ENCODE measurements around the gene TSHZ3. TPM values are rescaled to one million over a fixed set of nuclear protein-coding genes. Genes with fewer than 3 reads are reported as not detected.

TSHZ3 gene
- total and polyA plus RNA-seq, 2 donors = 0.28 to 1.1 TPM

DNA sequence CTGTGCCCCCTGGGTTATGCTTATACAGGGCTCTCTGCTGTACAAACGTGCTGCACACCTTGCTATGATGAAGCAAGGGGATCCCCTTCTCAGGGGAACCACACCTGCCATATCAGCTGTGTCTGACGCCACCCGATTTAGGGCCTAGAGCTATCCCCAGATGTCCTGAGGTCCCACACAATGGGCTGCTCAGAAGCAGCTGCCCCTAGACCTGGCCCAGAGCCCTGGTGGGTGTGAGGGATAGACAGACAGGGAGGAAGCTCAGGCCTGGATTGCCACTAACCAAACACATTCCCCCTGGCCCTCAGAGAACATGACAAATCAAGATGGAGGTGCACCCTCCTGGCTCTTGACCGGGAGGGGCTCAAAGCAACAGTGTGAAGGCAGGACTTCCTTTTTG lies 59.3 kb downstream of the TSHZ3 start:
- no peak for DNase-seq (ENCODE audit: low read depth in 6 of 9, low spot score in 9 of 9)
- Histone ChIP-seq H3K4me3 (ENCODE audit: low read length in 2 of 2) (no peak overlapping the region), H3K36me3 (ENCODE audit: control insufficient read depth in 2 of 2, insufficient read depth in 2 of 2, low read length in 1 of 2) (no peaks in the 10 kb centered on the region), H3K27me3 (ENCODE audit: control insufficient read depth in 2 of 2, insufficient read depth in 1 of 2, low read length in 1 of 2) (no peaks in the 10 kb centered on the region), H3K27ac (ENCODE audit: low read depth in 1 of 2, low read length in 1 of 2) (no peak overlapping the region), H3K4me1 (ENCODE audit: control insufficient read depth in 2 of 2, insufficient read depth in 2 of 2, low read length in 2 of 2) (no peaks in the 10 kb centered on the region), H3K9me3 (ENCODE audit: control insufficient read depth in 2 of 2, insufficient read depth in 1 of 2, low read length in 1 of 2) (no peaks in the 10 kb centered on the region)
- WGBS = 94% methylated on average over 4 of the region's 4 CpGs

DNA sequence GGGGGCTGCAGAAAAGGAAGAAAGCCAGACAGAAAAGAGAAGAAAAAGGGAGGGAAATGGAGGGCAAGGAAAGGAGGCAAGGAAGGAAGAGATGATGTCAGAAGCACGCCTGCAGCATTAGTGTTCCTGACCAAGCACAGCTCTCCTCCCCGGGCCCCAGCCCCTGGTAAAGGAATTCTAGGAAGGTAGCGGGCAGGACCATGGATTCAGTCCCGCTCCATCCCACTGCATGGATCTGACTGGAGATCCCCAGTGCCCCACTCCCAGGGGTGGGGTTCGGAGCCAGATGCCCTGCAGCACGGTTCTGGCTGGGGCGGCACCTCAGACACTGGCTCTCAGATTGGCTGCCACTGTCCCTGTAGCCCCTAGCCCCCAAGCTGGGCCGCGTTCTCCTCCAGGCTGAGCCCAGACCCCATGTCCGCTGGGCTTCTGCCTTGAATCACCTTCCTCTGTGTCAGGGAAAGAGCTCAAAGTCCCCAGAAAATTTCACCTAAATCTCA lies 59.8 kb downstream of the TSHZ3 start:
- DNase-seq (ENCODE audit: low read depth in 6 of 9, low spot score in 9 of 9) = no peak
- Histone ChIP-seq H3K4me1 (ENCODE audit: control insufficient read depth in 2 of 2, insufficient read depth in 2 of 2, low read length in 2 of 2) (no peaks in the 10 kb centered on the region), H3K4me3 (ENCODE audit: low read length in 2 of 2) (no peak overlapping the region), H3K36me3 (ENCODE audit: control insufficient read depth in 2 of 2, insufficient read depth in 2 of 2, low read length in 1 of 2) (no peaks in the 10 kb centered on the region), H3K27ac (ENCODE audit: low read depth in 1 of 2, low read length in 1 of 2) (no peak overlapping the region), H3K9me3 (ENCODE audit: control insufficient read depth in 2 of 2, insufficient read depth in 1 of 2, low read length in 1 of 2) (no peaks in the 10 kb centered on the region), H3K27me3 (ENCODE audit: control insufficient read depth in 2 of 2, insufficient read depth in 1 of 2, low read length in 1 of 2) (no peaks in the 10 kb centered on the region)
- WGBS = 94% methylated on average over 10 of the region's 10 CpGs

DNA sequence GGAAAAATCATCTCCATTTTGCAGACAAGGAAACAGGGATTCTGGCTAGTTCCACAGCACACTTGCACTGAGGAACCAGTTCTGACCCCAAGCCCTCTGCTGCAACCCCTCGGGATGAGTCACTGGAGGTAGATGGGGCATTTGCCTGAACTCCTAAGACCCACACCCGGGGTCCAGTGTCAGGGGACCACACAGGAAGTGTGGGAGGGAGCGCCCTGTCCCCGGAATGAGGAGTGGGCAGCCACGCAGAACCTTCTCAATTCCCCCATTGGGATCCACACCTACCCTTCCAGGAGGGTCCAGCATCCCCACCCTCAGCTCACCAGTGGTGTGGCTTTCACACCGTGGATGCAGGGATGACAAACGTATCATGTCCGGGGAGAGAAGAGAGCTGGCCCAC lies 62.7 kb downstream of the TSHZ3 start:
- Histone ChIP-seq H3K4me1 (ENCODE audit: control insufficient read depth in 2 of 2, insufficient read depth in 2 of 2, low read length in 2 of 2) (no peaks in the 10 kb centered on the region), H3K27ac (ENCODE audit: low read depth in 1 of 2, low read length in 1 of 2) (no peak overlapping the region), H3K4me3 (ENCODE audit: low read length in 2 of 2) (no peak overlapping the region), H3K9me3 (ENCODE audit: control insufficient read depth in 2 of 2, insufficient read depth in 1 of 2, low read length in 1 of 2) (no peaks in the 10 kb centered on the region), H3K36me3 (ENCODE audit: control insufficient read depth in 2 of 2, insufficient read depth in 2 of 2, low read length in 1 of 2) (no peaks in the 10 kb centered on the region), H3K27me3 (ENCODE audit: control insufficient read depth in 2 of 2, insufficient read depth in 1 of 2, low read length in 1 of 2) (no peaks in the 10 kb centered on the region)
- no peak for DNase-seq (ENCODE audit: low read depth in 6 of 9, low spot score in 9 of 9)
- WGBS = 93% methylated on average over 8 of the region's 8 CpGs

DNA sequence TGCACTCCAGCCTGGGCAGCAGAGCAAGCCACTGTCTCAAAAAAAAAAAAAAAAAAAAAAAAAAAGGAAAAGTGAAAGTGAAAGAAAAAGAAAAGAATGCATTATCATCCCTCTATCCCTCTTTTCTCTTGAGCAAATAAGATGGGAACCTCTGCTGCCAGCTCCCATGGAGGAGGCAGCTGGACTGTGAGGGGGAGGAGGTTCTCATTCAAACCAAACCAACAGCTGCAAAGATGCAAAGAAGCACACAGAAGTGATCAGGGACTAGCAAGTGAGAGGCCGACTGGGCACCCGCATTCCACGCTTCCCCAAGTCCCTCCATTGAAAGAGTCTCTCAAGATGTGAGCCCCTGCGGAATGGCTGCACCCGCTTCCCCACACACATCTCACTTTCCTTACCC lies 63.5 kb downstream of the TSHZ3 start:
- Histone ChIP-seq H3K27ac (ENCODE audit: low read depth in 1 of 2, low read length in 1 of 2) (no peak overlapping the region), H3K36me3 (ENCODE audit: control insufficient read depth in 2 of 2, insufficient read depth in 2 of 2, low read length in 1 of 2) (no peaks in the 10 kb centered on the region), H3K27me3 (ENCODE audit: control insufficient read depth in 2 of 2, insufficient read depth in 1 of 2, low read length in 1 of 2) (no peaks in the 10 kb centered on the region), H3K9me3 (ENCODE audit: control insufficient read depth in 2 of 2, insufficient read depth in 1 of 2, low read length in 1 of 2) (no peaks in the 10 kb centered on the region), H3K4me1 (ENCODE audit: control insufficient read depth in 2 of 2, insufficient read depth in 2 of 2, low read length in 2 of 2) (no peaks in the 10 kb centered on the region), H3K4me3 (ENCODE audit: low read length in 2 of 2) (no peak overlapping the region)
- no peak for DNase-seq (ENCODE audit: low read depth in 6 of 9, low spot score in 9 of 9)
- 97% methylated on average over 5 of the region's 5 CpGs for WGBS

DNA sequence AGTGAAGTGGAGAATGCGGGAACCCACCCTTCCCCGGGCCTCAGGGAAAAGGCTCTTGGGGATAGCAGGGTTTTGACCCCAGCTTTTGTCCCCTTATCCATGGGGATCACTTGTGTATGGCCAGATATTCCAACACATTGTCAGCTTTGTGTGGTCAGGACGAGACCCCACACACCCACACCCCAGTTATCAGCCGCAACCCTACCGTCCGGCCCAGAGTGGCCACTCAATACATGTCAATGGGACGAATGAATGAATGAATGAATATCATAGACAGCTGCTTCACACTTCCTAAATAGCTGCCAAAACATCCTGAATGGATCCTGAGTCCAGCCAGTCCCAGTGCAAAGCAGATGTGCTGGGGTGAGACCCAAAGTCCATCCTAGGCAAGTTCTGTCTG lies 64.6 kb downstream of the TSHZ3 start:
- DNase-seq (ENCODE audit: low read depth in 6 of 9, low spot score in 9 of 9) = no peak
- no peak overlapping the region for H3K27ac ChIP-seq (ENCODE audit: low read depth in 1 of 2, low read length in 1 of 2)
- no peaks in the 10 kb centered on the region for H3K4me1 ChIP-seq (ENCODE audit: control insufficient read depth in 2 of 2, insufficient read depth in 2 of 2, low read length in 2 of 2)
- H3K27me3 ChIP-seq (ENCODE audit: control insufficient read depth in 2 of 2, insufficient read depth in 1 of 2, low read length in 1 of 2) = no peaks in the 10 kb centered on the region
- 94% methylated on average over 7 of the region's 7 CpGs for WGBS
- no peaks in the 10 kb centered on the region for H3K9me3 ChIP-seq (ENCODE audit: control insufficient read depth in 2 of 2, insufficient read depth in 1 of 2, low read length in 1 of 2)
- no peak overlapping the region for H3K4me3 ChIP-seq (ENCODE audit: low read length in 2 of 2)
- H3K36me3 ChIP-seq (ENCODE audit: control insufficient read depth in 2 of 2, insufficient read depth in 2 of 2, low read length in 1 of 2) = no peaks in the 10 kb centered on the region

DNA sequence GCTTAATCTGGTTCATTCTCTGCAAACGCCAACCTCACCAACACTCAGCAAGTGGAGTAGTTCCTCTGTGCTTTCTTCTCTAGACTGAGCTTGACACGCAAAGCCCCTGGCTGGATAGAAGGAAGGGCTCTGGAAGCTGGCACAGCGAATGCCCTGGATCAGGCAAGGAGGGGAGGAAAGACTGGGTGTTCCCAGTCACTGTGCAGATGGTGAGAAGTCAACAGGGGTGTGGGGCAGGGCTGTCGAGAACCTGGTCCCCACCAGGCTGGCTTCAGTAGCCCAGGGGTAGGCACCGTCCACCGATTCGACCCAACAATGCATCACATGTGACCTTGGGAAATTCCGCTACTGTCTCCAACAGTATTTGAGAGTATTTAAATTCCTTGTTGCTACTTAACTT lies 65.5 kb downstream of the TSHZ3 start:
- Histone ChIP-seq H3K9me3 (ENCODE audit: control insufficient read depth in 2 of 2, insufficient read depth in 1 of 2, low read length in 1 of 2) (peaks cover 0 to 1% of the 10 kb centered on the region in 2 donors), H3K4me3 (ENCODE audit: low read length in 2 of 2) (no peak overlapping the region), H3K27me3 (ENCODE audit: control insufficient read depth in 2 of 2, insufficient read depth in 1 of 2, low read length in 1 of 2) (no peaks in the 10 kb centered on the region), H3K36me3 (ENCODE audit: control insufficient read depth in 2 of 2, insufficient read depth in 2 of 2, low read length in 1 of 2) (no peaks in the 10 kb centered on the region), H3K4me1 (ENCODE audit: control insufficient read depth in 2 of 2, insufficient read depth in 2 of 2, low read length in 2 of 2) (no peaks in the 10 kb centered on the region), H3K27ac (ENCODE audit: low read depth in 1 of 2, low read length in 1 of 2) (no peak overlapping the region)
- 96% methylated on average over 8 of the region's 8 CpGs for WGBS
- DNase-seq (ENCODE audit: low read depth in 6 of 9, low spot score in 9 of 9) = no peak

DNA sequence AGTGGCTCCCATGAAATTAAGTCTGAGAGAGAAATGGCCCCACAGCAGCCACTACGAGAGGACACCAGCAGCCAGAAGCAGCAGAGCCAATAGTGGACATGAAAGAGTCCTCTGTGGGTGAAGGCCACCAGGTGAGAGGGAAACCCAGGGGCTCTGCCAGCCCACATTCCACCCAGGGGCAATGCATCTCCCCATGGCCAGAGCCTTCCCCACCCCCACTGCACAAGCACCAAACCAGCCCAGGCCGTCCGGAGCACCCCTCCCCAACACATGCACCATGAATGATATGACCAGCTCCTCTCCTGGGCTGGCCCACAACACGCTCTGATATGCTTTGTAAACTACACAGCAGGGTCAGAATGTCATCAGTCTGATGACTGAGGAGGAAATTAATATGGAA lies 66.9 kb downstream of the TSHZ3 start:
- 94% methylated on average over 4 of the region's 4 CpGs for WGBS
- H3K27me3 ChIP-seq (ENCODE audit: control insufficient read depth in 2 of 2, insufficient read depth in 1 of 2, low read length in 1 of 2) = no peaks in the 10 kb centered on the region
- H3K27ac ChIP-seq (ENCODE audit: low read depth in 1 of 2, low read length in 1 of 2) = no peak overlapping the region
- no peak for DNase-seq (ENCODE audit: low read depth in 6 of 9, low spot score in 9 of 9)
- no peaks in the 10 kb centered on the region for H3K36me3 ChIP-seq (ENCODE audit: control insufficient read depth in 2 of 2, insufficient read depth in 2 of 2, low read length in 1 of 2)
- peaks cover 0 to 1% of the 10 kb centered on the region in 2 donors for H3K9me3 ChIP-seq (ENCODE audit: control insufficient read depth in 2 of 2, insufficient read depth in 1 of 2, low read length in 1 of 2)
- no peak overlapping the region for H3K4me3 ChIP-seq (ENCODE audit: low read length in 2 of 2)
- H3K4me1 ChIP-seq (ENCODE audit: control insufficient read depth in 2 of 2, insufficient read depth in 2 of 2, low read length in 2 of 2) = no peaks in the 10 kb centered on the region

DNA sequence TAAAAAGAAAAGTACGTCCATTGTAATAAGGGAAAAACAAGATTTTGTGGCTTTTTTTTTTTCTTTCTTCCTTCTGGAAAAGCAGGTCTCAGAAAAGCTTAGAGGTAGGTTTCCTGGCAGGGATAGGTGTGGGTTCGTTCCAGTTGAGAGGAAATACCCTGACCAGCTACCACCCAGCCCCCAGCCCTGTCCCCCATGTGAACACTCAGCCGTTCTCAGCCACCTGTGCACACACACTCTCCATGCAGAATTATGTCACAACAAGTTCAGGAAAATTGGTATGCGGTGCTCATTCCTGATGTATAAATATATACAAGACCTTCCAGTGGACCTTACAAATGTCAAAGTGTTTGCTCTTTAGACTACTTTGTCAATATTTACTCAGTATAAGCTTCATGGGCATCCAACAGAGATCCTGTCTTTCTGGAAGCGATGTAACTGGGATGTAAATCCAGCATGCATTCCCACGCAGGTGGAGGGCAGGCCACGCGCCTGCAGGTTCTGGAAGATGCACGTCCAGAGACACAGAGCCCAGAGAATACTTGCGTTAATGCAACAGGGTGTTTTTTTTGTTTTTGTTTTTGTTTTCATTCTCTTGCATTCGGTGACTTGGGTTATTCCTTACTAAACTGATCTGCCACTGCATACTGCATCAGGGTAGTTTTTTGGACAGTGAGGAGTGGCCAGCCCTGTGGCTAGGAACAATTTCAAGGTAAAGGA lies 68.8 kb downstream of the TSHZ3 start:
- H3K9me3 ChIP-seq (ENCODE audit: control insufficient read depth in 2 of 2, insufficient read depth in 1 of 2, low read length in 1 of 2) = peaks cover 0 to 1% of the 10 kb centered on the region in 2 donors
- 90% methylated on average over 11 of the region's 11 CpGs for WGBS
- no peaks in the 10 kb centered on the region for H3K36me3 ChIP-seq (ENCODE audit: control insufficient read depth in 2 of 2, insufficient read depth in 2 of 2, low read length in 1 of 2)
- H3K27me3 ChIP-seq (ENCODE audit: control insufficient read depth in 2 of 2, insufficient read depth in 1 of 2, low read length in 1 of 2) = no peaks in the 10 kb centered on the region
- H3K4me3 ChIP-seq (ENCODE audit: low read length in 2 of 2) = no peak overlapping the region
- DNase-seq (ENCODE audit: low read depth in 6 of 9, low spot score in 9 of 9) = no peak
- H3K4me1 ChIP-seq (ENCODE audit: control insufficient read depth in 2 of 2, insufficient read depth in 2 of 2, low read length in 2 of 2) = no peaks in the 10 kb centered on the region
- H3K27ac ChIP-seq (ENCODE audit: low read depth in 1 of 2, low read length in 1 of 2) = no peak overlapping the region

DNA sequence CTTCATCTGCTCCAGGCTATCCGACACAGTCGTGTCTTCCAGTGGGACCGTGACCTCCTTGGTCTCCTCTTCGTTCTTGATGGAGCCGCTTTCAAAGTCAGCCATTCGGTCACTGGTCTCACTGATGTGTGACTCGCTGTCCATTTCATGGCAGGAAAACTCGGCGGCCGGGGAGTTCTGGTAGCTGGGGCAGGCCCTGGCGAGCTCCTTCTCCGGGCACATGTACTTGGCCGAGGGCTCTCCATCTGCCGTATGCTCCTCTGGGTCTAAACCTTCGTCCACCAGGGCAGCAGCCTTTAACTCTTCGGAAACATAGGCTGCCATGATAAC lies 69.8 kb downstream of the TSHZ3 start:
- H3K4me3 ChIP-seq (ENCODE audit: low read length in 2 of 2) = no peak overlapping the region
- peaks cover 0 to 1% of the 10 kb centered on the region in 2 donors for H3K9me3 ChIP-seq (ENCODE audit: control insufficient read depth in 2 of 2, insufficient read depth in 1 of 2, low read length in 1 of 2)
- no peaks in the 10 kb centered on the region for H3K36me3 ChIP-seq (ENCODE audit: control insufficient read depth in 2 of 2, insufficient read depth in 2 of 2, low read length in 1 of 2)
- WGBS = 97% methylated on average over 16 of the region's 16 CpGs
- DNase-seq (ENCODE audit: low read depth in 6 of 9, low spot score in 9 of 9) = no peak
- H3K4me1 ChIP-seq (ENCODE audit: control insufficient read depth in 2 of 2, insufficient read depth in 2 of 2, low read length in 2 of 2) = no peaks in the 10 kb centered on the region
- no peaks in the 10 kb centered on the region for H3K27me3 ChIP-seq (ENCODE audit: control insufficient read depth in 2 of 2, insufficient read depth in 1 of 2, low read length in 1 of 2)
- H3K27ac ChIP-seq (ENCODE audit: low read depth in 1 of 2, low read length in 1 of 2) = no peak overlapping the region
